Nephron progenitor cell (in vitro differentiated cells): ENCODE data around the gene BCL2L13.
"Not testable (repeated sequence)": the region's sequence is repeated elsewhere in the genome, so short reads cannot be mapped to it uniquely, and the experiment has no call there.

ENCODE experiments used
- DNase-seq: peaks from one replicate; pipeline ENCODE4 v3.0.0; 2021
- H3K27ac Mint-ChIP-seq: 2 replicates; pipeline ENCODE4 v1.8.0; 2021; ENCODE audit warnings: mild to moderate bottlenecking, moderate library complexity, mixed read lengths
- H3K27me3 Mint-ChIP-seq: 2 replicates; pipeline ENCODE4 v1.8.0; 2021; ENCODE audit warnings: mild to moderate bottlenecking, low read depth, mixed read lengths; ENCODE audit not compliant: poor library complexity
- H3K36me3 Mint-ChIP-seq: 2 replicates; pipeline ENCODE4 v1.8.0; 2021; ENCODE audit warnings: low read depth, mixed read lengths
- H3K4me1 Mint-ChIP-seq: 2 replicates; pipeline ENCODE4 v1.8.0; 2021; ENCODE audit warnings: mixed read lengths
- H3K4me3 Mint-ChIP-seq: 2 replicates; pipeline ENCODE4 v1.8.0; 2021; ENCODE audit warnings: mild to moderate bottlenecking, moderate library complexity, mixed read lengths
- H3K9me3 Mint-ChIP-seq: 2 replicates; pipeline ENCODE4 v1.8.0; 2021; ENCODE audit warnings: mild to moderate bottlenecking, moderate library complexity, mixed read lengths
- CTCF ChIP-seq: fragments of 200-600 bp; sonication (generic); IDR thresholded peaks from 2 replicates; pipeline ENCODE4 v1.5.0; 2021; ENCODE audit warnings: antibody characterized with exemption

BCL2L13 gene

DNA sequence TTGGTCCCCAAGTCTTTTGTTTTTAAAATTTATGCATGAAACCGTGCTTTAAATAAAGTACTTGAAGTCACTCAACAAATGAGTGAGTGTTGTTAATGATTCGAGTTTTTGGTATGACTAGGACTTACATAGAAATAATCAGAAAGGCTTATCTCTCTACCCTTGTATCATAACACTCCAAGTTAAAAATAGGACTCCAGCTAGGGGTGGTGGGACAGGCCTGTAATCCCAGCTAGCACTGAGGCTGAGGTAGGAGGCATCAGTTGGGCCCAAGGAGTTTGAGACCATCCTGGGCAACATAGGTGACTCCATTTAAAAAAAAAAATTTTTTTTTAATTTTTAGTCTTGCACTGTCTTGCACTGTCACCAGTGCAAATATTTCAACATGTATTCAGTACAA is 55.6 kb downstream of the BCL2L13 start:
- Mint-ChIP-seq H3K27ac (no peak overlapping the region), H3K27me3 (peaks cover 3% of the 10 kb centered on the region), H3K4me3 (no peak overlapping the region), H3K9me3 (no peaks in the 10 kb centered on the region), H3K4me1 (no peaks in the 10 kb centered on the region), H3K36me3 (peaks cover 26% of the 10 kb centered on the region)
- TF ChIP-seq CTCF, result no peak
- no peak for DNase-seq

DNA sequence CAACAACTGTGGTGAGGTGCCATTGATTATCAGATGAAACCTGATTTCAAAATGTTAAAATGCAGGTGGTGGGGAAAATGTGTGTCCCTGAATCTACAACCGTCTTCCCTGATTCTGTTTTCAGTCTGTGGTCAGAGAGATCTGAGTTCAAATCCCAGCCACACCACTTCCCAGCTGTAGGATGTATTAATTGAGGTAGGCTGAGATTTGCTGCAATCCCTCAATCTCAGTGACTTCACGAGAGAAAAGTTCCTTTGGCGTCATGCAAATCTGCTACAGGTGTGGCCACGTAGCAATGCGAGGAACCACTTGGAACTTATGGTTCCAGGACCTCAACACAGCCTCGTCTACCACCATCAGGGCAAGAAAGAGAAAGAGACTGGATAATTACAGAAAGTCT is 56.2 kb downstream of the BCL2L13 start:
- Mint-ChIP-seq H3K27ac (no peak overlapping the region), H3K36me3 (peaks cover 25% of the 10 kb centered on the region), H3K4me1 (no peaks in the 10 kb centered on the region), H3K4me3 (no peak overlapping the region), H3K9me3 (no peaks in the 10 kb centered on the region), H3K27me3 (peaks cover 3% of the 10 kb centered on the region)
- DNase-seq, result no peak
- no peak for TF ChIP-seq CTCF

DNA sequence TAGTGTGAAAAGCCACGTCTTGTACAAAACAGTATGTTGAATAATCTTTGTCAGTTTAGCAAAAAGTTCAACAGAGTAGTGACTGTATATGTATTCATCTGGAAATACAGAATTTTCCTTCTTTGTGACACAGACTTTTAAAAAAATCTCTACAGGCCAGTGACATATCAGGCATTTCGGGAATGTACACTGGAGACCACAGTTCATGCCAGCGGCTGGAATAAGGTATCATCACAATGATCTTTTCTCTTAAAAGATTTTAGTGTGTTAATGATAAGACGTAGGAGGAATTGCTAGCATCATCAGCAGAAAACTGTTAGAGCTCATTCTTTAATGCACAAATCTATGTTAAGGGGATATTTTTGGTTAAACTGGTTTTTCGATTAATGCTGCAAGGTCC is 57.4 kb downstream of the BCL2L13 start:
- peaks cover 23% of the 10 kb centered on the region for H3K36me3 Mint-ChIP-seq
- H3K4me3 Mint-ChIP-seq, result no peak overlapping the region
- no peak for TF ChIP-seq CTCF
- H3K9me3 Mint-ChIP-seq, result no peaks in the 10 kb centered on the region
- no peaks in the 10 kb centered on the region for H3K4me1 Mint-ChIP-seq
- H3K27ac Mint-ChIP-seq, result no peak overlapping the region
- no peak for DNase-seq
- peaks cover 3% of the 10 kb centered on the region for H3K27me3 Mint-ChIP-seq

GRCh38 chr22:17697196-17697595 is 58.6 kb downstream of the BCL2L13 start:
- not testable (repeated sequence) for DNase-seq, H3K27ac Mint-ChIP-seq, H3K9me3 Mint-ChIP-seq, H3K27me3 Mint-ChIP-seq, H3K4me3 Mint-ChIP-seq, H3K4me1 Mint-ChIP-seq
- peaks cover 20% of the 10 kb centered on the region for H3K36me3 Mint-ChIP-seq

GRCh38 chr22:17698276-17698675 is 59.7 kb downstream of the BCL2L13 start:
- peaks cover 24% of the 10 kb centered on the region for H3K36me3 Mint-ChIP-seq
- not testable (repeated sequence) for H3K27ac Mint-ChIP-seq, DNase-seq, H3K9me3 Mint-ChIP-seq, H3K4me3 Mint-ChIP-seq, H3K27me3 Mint-ChIP-seq, H3K4me1 Mint-ChIP-seq

DNA sequence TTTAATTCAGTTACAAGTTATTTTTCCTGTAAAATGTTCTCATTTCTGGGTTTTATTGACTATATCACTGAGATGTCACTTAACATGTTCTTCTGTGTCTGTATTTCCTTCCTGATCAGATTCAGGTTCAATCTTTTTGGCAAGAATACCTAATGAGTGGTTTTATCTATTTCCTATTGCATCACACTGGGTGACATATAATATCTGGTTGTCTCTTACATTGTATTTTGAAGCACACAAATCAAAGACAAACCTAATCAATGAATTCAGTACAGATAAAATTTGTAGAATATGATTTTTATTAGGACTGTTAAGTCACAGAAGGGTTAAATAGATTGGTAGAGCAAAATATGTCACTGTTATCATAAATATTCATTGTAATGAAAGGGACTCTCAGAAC is 60.4 kb downstream of the BCL2L13 start:
- peak overlapping the region; percentile 76 for H3K27ac Mint-ChIP-seq
- DNase-seq, result no peak
- peaks cover 3% of the 10 kb centered on the region for H3K27me3 Mint-ChIP-seq
- no peaks in the 10 kb centered on the region for H3K4me1 Mint-ChIP-seq
- TF ChIP-seq CTCF, result no peak
- H3K9me3 Mint-ChIP-seq, result no peaks in the 10 kb centered on the region
- no peak overlapping the region for H3K4me3 Mint-ChIP-seq
- peaks cover 31% of the 10 kb centered on the region for H3K36me3 Mint-ChIP-seq

DNA sequence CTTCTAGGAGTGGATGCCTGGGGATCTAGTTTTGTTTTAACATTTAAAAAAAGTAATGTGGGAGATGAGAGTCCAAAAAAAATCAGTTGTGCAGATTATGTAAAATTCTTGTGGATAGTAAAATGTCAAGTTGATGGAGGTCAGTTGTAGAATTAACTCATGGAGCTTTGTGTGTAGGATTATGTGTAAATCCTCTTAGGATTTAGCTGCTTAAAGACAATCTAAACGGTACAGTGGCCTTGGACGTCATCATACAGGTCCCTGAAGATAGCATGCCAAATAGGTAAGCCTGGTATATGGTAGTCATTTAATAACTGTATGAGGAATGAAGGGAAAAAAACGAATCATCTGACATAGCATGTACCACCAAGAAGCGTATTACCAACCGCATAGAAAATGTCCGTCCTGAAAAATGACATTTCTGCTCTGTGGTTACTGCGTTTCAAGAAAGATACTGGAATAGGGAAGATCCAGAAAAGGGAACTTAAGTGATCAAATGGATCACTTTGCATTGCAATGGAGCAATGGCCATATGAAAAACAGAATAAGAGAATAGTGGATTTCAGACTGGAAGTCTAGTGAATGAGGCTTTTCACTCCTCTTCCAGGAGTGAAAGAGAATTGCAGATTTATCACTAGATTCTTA is 61.3 kb downstream of the BCL2L13 start:
- H3K36me3 Mint-ChIP-seq, result peaks cover 35% of the 10 kb centered on the region
- H3K27ac Mint-ChIP-seq, result peak overlapping the region; percentile 14
- H3K27me3 Mint-ChIP-seq, result peaks cover 3% of the 10 kb centered on the region
- no peaks in the 10 kb centered on the region for H3K9me3 Mint-ChIP-seq
- no peak overlapping the region for H3K4me3 Mint-ChIP-seq
- no peak for DNase-seq
- no peak for TF ChIP-seq CTCF
- no peaks in the 10 kb centered on the region for H3K4me1 Mint-ChIP-seq
